Thymus (tissue), 11 donors: Measurements from ENCODE around the gene MTUS2. TPM values are rescaled to one million over a fixed set of nuclear protein-coding genes. Genes with fewer than 3 reads are reported as not detected.

Source experiments
- DNase-seq, 9 donors: peaks; one replicate each; pipeline ENCODE4 v3.0.0-alpha.2; 2013; ENCODE audit warnings: low spot score in 9 of 9, low read depth in 6 of 9, missing footprints in 1 of 9
- H3K27ac ChIP-seq, 2 donors: one replicate each; pipeline ENCODE4 v1.5.1; 2013; ENCODE audit warnings: control low read depth in 1 of 2, low read depth in 1 of 2, low read length in 1 of 2, mild to moderate bottlenecking in 1 of 2, moderate library complexity in 1 of 2
- H3K27me3 ChIP-seq, 2 donors: one replicate each; pipeline ENCODE4 v1.5.1; 2013; ENCODE audit warnings: low read length in 1 of 2; ENCODE audit not compliant: control insufficient read depth in 2 of 2, insufficient read depth in 1 of 2
- H3K36me3 ChIP-seq, 2 donors: one replicate each; pipeline ENCODE4 v1.5.1; 2013; ENCODE audit warnings: low read length in 1 of 2, mild to moderate bottlenecking in 1 of 2, moderate library complexity in 1 of 2; ENCODE audit not compliant: control insufficient read depth in 2 of 2, insufficient read depth in 2 of 2
- H3K4me1 ChIP-seq, 2 donors: one replicate each; pipeline ENCODE4 v1.5.1; 2013; ENCODE audit warnings: low read length in 2 of 2; ENCODE audit not compliant: control insufficient read depth in 2 of 2, insufficient read depth in 2 of 2
- H3K4me3 ChIP-seq, 2 donors: one replicate each; pipeline ENCODE4 v1.5.1; 2013; ENCODE audit warnings: low read length in 2 of 2, control low read depth in 1 of 2, mild to moderate bottlenecking in 1 of 2
- H3K9me3 ChIP-seq, 2 donors: one replicate each; pipeline ENCODE4 v1.5.1; 2013; ENCODE audit warnings: low read length in 1 of 2, mild to moderate bottlenecking in 1 of 2; ENCODE audit not compliant: control insufficient read depth in 2 of 2, insufficient read depth in 1 of 2
- WGBS: extraction: QIAGEN DNeasy Blood & Tissue Kit; methylation state at CpG from one replicate; pipeline ENCODE4 v1.1.7; 2013; 5-methylcytosine and 5-hydroxymethylcytosine counted together
- polyA plus RNA-seq: library from polyadenylated mRNA; stranded (reverse); fragments of 200-250 nt; gene quantifications from one replicate; pipeline ENCODE4 v1.2.3, GENCODE V29; 2013
- total RNA-seq: library from RNA; stranded (reverse); fragments of 120-200 nt; gene quantifications from one replicate; pipeline ENCODE4 v1.2.4, GENCODE V29; 2013
- donor health status: healthy.

The MTUS2 gene
- total and polyA plus RNA-seq, 2 donors, result 0.09 to 0.18 TPM

DNA sequence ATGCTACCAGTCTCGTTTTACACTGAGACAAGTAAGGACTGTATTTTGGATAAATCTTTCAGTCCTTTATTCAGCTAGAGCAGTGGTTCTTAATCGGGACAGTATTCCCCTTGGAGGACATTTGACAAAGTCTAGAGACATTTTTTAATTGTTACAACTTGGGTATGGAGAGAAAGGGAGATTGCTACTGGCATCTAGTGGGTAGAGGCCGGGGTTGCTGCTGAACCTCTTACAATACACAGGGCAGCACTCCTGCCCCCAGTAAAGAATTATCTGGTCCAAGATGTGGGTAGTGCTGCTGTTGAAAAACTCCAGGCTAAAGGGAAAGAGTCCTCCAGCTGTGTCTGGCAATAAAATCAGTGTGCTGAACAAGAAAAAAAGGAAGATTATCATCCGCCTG is 440.5 kb downstream of the MTUS2 start:
- H3K27ac ChIP-seq, result no peak overlapping the region
- H3K4me1 ChIP-seq, result no peaks in the 10 kb centered on the region
- H3K9me3 ChIP-seq, result no peaks in the 10 kb centered on the region
- H3K4me3 ChIP-seq, result no peak overlapping the region
- DNase-seq, result peak in 1 of 9 donors; percentile 12
- no peaks in the 10 kb centered on the region for H3K27me3 ChIP-seq
- no peaks in the 10 kb centered on the region for H3K36me3 ChIP-seq
- WGBS, result 74% methylated on average over 4 of the region's 4 CpGs

DNA sequence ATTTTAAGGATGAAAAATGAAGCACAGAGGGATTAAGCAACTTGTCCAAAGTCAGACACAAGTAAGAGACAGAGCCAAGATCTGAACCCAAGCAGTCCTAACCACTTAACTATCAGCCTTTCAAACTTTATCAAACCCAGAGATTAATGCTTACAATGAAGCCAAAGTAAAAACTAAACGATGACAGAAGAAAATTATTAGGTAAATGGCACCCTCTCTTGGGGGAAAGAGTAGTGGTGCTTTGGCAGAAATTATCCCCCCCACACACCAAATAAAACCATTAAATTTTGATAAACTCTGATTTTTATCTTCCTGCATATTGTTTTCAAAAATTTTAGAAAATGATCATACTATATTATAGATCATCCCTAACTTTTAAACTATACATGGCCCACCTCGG is 446.1 kb downstream of the MTUS2 start:
- Histone ChIP-seq H3K27me3 (no peaks in the 10 kb centered on the region), H3K27ac (no peak overlapping the region), H3K4me1 (no peaks in the 10 kb centered on the region), H3K36me3 (no peaks in the 10 kb centered on the region), H3K9me3 (no peaks in the 10 kb centered on the region), H3K4me3 (no peak overlapping the region)
- 84% methylated on average over 2 of the region's 2 CpGs for WGBS
- DNase-seq, result no peak

DNA sequence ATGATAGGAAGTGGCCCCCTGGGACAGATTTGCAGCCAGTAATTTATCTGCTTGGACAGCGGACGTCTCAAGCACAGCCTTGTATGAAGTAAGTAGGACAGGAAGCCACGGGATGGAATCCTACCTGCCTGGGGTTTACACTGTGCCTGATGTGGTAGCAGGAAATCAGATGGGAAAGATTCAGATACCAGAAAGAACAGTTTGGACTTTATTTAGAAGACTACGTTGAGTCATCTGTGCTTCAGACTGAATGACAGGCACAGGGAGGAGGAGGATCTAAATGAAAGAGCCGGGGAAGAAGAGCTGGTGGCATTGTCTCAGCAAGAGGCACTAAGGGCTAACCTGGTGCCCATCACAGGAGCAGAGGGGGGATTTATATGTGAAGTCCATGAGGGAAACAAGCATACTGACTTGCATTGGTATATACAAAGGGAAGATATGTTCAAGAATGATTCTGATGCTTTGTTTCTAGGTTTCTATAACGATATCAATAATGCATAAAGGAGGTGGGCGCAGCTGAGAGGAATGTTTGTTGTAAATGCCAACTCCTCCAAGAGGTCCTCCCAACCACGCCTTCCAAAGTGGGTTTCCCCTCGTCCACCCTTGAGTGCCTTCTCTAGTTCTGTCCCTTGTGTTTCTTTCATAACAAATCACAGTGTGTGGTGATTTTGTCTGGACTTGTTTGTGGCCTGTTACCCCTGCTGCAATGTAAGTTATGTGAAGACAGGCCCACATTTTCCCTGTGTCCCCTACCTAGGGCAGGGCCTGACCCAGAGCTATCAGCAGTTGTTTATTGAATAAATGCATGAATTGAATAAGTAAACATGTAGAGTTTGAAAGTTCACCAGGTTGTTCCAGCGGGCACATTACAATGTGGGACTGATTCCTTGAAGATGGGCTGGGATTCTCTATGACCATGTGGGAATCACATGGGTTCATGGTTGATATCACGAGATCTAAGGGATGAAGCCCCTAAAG is 446.9 kb downstream of the MTUS2 start:
- 85% methylated on average over 11 of the region's 11 CpGs for WGBS
- Histone ChIP-seq H3K27me3 (no peaks in the 10 kb centered on the region), H3K4me1 (no peaks in the 10 kb centered on the region), H3K4me3 (no peak overlapping the region), H3K27ac (no peak overlapping the region), H3K9me3 (no peaks in the 10 kb centered on the region), H3K36me3 (no peaks in the 10 kb centered on the region)
- DNase-seq, result no peak

DNA sequence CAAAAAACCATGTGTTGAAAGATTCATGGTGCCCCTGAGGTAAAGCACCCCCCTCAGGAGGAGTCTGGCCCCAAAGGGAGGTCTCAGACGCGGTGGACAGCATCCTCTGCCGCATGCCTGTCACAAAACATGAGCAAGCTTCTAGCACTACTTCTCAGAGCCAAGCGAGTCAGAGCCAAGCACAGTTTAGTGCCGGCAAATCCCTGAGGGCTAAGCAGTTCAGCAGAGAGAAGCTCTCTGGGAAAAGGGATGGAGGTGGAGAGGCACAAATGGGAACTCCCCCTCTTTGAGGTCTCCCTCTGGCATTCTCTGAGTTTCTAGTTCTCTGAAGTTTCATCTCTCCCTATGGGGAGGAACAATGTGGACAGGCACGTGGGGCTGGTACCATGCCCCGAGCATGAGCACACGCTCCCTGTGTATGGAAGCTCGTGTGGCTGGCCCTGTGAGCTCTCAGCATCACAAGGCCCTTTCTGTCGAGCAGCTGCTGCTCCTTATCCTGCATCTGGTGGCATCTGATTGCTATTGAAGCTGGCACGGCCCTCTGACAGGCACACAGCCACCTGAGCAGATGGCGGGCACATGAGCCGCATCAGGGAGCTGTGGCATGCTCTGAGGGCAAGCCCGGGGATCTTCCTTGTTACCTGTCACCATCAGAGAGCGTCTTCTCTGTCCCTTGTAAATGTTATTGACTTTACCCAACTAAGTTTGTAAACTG is 450.3 kb downstream of the MTUS2 start:
- Histone ChIP-seq H3K27ac (no peak overlapping the region), H3K27me3 (no peaks in the 10 kb centered on the region)

DNA sequence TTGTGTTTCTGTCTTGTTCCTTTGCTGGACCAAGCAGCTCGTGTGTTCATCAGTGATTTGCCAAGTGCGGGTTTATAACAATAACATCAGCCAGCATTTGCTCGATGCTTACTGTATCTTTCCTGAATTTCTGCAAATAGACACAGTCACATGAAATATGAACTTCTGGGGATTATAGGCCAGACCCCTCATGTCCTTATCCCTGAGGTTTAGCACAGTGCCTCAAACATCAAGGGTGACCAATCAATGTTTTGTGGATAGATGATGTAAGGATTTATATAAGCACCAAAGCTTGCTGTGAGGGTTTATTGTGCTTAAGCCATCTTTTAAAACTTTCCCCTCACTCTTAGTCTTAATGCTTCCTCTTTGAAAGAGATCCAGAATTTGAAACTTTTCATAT is 451.5 kb downstream of the MTUS2 start:
- no peaks in the 10 kb centered on the region for H3K4me1 ChIP-seq
- 85% methylated on average over 3 of the region's 3 CpGs for WGBS
- no peaks in the 10 kb centered on the region for H3K27me3 ChIP-seq
- H3K4me3 ChIP-seq, result no peak overlapping the region
- H3K36me3 ChIP-seq, result no peaks in the 10 kb centered on the region
- H3K9me3 ChIP-seq, result no peaks in the 10 kb centered on the region
- H3K27ac ChIP-seq, result no peak overlapping the region
- DNase-seq, result no peak

More for the DNA sequence above, 450.3 kb downstream of the MTUS2 start:
- WGBS, result 91% methylated on average over 15 of the region's 15 CpGs
- no peak overlapping the region for H3K4me3 ChIP-seq
- no peaks in the 10 kb centered on the region for H3K9me3 ChIP-seq
- H3K36me3 ChIP-seq, result no peaks in the 10 kb centered on the region
- DNase-seq, result no peak
- H3K4me1 ChIP-seq, result no peaks in the 10 kb centered on the region

DNA sequence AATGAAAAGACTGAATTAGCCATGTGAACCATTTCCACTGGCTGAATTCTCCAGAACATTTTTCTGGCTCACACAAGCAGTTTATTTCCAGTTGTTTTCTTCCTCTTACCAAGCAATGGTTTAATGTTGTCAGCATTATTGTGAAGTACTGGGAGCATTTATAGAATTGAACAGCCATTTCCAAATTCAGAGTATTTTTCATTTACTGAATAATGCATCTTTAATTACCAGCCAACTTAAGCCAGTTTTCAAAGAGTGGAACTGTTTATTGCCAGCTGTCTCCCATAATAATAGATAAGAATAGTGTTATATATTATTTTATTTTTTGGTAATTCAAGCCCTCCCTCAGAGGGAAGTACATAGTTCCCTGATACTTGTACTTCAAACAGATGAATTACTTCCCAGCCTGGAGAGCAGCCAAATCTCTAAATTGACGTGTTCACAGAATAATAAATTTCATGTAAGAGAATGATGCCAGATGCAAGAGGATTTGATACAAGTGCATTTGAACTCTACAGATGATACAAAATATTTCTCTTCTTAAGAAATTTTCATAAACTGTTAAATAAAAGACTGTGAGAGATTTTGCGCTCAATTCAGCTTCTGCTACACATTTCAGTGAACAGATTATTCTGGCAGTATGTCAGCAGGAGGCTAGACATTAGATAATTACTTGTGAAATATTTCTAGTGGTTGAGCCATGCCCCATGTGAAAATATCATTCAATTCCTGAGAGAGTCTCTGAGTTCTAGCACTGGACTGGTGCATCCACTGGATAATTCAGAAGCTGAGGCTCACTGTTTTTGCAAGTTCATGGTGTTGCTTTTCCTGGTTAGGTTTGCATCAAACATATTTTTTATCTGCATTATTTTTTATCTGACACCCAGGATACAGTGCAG is 459.5 kb downstream of the MTUS2 start:
- DNase-seq, result no peak
- no peaks in the 10 kb centered on the region for H3K27me3 ChIP-seq
- H3K9me3 ChIP-seq, result no peaks in the 10 kb centered on the region
- WGBS, result 49% methylated on average over 2 of the region's 2 CpGs
- no peak overlapping the region for H3K4me3 ChIP-seq
- no peak overlapping the region for H3K27ac ChIP-seq
- H3K4me1 ChIP-seq, result no peaks in the 10 kb centered on the region
- H3K36me3 ChIP-seq, result no peaks in the 10 kb centered on the region

DNA sequence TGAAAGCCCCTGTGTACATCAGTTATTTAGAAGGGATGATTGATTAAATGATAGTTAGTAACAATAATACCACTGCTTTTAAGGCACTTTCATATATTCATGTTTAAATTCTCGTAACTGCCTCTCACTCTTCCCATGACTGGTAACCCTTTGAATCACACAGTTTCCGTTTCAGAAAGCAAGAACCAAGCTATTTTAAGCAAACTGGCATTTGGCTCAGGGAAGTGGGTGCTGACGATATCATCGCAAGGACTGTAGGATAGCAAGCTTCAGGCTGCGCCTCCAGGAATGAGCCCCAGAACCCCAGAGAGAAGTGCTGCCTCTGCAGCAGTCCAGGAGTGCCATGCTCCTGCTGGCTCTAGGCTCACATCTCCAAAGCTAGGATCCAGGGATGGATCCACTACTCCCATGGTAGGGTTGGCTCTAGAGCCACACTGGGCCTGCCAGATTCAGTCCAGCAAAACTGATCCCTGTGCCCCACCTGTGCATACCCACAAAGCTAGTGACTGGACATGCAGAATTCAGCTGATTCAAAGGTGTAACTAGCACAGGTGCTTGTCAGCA is 461.9 kb downstream of the MTUS2 start:
- Histone ChIP-seq H3K9me3 (no peaks in the 10 kb centered on the region), H3K4me3 (no peak overlapping the region), H3K36me3 (no peaks in the 10 kb centered on the region), H3K4me1 (no peaks in the 10 kb centered on the region), H3K27me3 (no peaks in the 10 kb centered on the region), H3K27ac (no peak overlapping the region)
- 92% methylated on average over 5 of the region's 5 CpGs for WGBS
- no peak for DNase-seq

DNA sequence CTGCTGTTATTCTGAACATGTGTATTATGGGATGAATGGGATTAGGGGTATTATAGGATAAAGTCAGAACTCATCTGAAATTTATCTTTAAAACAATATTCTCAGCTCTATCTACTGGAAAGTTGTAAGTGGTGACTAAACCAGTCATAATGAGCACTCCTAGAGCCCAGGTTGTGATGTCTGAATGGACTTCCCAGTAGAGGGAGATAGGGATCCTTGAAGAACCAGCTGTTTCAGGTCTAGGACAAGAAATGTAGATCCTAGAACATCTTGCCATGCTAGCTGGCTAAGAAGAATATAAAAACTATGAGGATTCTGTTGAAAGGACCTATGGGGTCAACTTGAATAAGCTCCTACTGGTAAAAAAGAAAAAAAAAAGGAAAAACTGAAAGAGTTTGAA is 464.6 kb downstream of the MTUS2 start:
- Histone ChIP-seq H3K4me1 (no peaks in the 10 kb centered on the region), H3K36me3 (no peaks in the 10 kb centered on the region), H3K27ac (no peak overlapping the region), H3K4me3 (no peak overlapping the region), H3K27me3 (no peaks in the 10 kb centered on the region), H3K9me3 (no peaks in the 10 kb centered on the region)
- no peak for DNase-seq
